GM18526 (cell line): ENCODE measurements around the gene PASK.

Experiments used
- POLR2A ChIP-seq: IDR thresholded peaks from 3 replicates; pipeline ENCODE4 v1.6.1; 2011; ENCODE audit not compliant: insufficient read length; ENCODE audit errors: extremely low read depth

PASK gene

GRCh38 chr2:241092677-241093076 lies 56.6 kb downstream of the PASK start:
- no peak for TF ChIP-seq POLR2A

- no peak for TF ChIP-seq POLR2A
Observed at GRCh38 chr2:241091734-241092445, 57.4 kb downstream of the PASK start.

GRCh38 chr2:241091201-241091600 lies 58.1 kb downstream of the PASK start:
- TF ChIP-seq POLR2A, result no peak

- no peak for TF ChIP-seq POLR2A
Observed at GRCh38 chr2:241088791-241089732, 60.2 kb downstream of the PASK start.

GRCh38 chr2:241088376-241088775 lies 60.9 kb downstream of the PASK start:
- TF ChIP-seq POLR2A, result no peak

- no peak for TF ChIP-seq POLR2A
Observed at GRCh38 chr2:241087420-241088268, 61.6 kb downstream of the PASK start.

- no peak for TF ChIP-seq POLR2A
Observed at GRCh38 chr2:241084856-241085444, 64.3 kb downstream of the PASK start.

GRCh38 chr2:241083091-241083415 lies 66.2 kb downstream of the PASK start:
- no peak for TF ChIP-seq POLR2A

- no peak for TF ChIP-seq POLR2A
Observed at GRCh38 chr2:241082341-241083090, 66.8 kb downstream of the PASK start.

GRCh38 chr2:241081643-241082340 lies 67.5 kb downstream of the PASK start:
- TF ChIP-seq POLR2A, result no peak

GRCh38 chr2:241081190-241081642 lies 68.1 kb downstream of the PASK start:
- no peak for TF ChIP-seq POLR2A

GRCh38 chr2:241080405-241081189 lies 68.7 kb downstream of the PASK start:
- TF ChIP-seq POLR2A, result no peak
